Thyroid gland (tissue), 4 donors: Measurements from ENCODE around the gene FOXC1.

Experiments used
- POLR2A ChIP-seq, 2 donors: fragments of 450-650 bp; IDR thresholded peaks; one replicate each; pipeline ENCODE4 v1.6.1; 2017; ENCODE audit warnings: antibody characterized with exemption in 2 of 2, mild to moderate bottlenecking in 2 of 2, moderate library complexity in 1 of 2
- TF ChIP-seq, protein P1 (sequence below), 6 experiments: fragments of 200-600 bp in 3 of 6; fragments of 450-650 bp in 3 of 6; sonication (generic) in 3 of 6; IDR thresholded peaks; one replicate each; pipeline ENCODE4 v1.5.1; 2016 to 2019; ENCODE audit warnings: antibody characterized with exemption in 6 of 6, mild to moderate bottlenecking in 2 of 6, inconsistent platforms in 1 of 6, moderate library complexity in 1 of 6

DNA sequence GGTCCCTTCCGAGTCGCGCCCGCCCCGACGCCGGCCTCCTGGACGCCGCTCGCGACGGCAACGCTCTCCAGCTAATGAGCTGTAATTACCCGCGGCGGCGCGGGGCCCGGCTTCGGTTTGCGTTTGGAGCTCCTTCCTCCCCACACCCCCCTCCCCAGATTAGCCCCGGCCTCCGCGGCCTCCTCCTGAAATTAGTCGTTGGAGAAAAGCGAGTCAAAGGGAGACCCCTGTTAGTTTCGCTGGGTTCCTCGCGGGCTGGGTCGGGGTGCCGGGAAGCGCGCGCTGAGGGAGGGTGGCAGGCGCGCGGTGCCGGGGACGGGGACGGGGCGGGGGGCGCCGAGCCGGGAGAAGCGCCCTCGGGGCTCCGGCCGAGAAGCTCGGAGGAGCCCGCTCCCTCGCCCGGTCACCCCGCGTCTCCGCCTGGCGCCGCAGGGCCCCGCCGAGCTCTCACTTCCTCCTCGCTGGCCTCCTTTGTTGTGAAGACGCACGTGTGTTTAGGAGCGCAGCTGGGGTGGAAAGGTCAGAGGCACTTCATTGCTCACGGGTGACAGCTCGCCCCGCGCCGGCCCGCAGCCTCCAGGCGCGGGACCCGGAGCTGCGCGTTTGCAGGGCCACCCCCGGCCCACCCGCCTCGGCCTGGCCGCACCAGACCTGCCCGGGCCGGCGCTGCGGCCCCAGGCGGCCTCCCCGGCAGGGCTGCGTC is 4.9 kb downstream of the FOXC1 start:
- TF ChIP-seq, protein P1, sequence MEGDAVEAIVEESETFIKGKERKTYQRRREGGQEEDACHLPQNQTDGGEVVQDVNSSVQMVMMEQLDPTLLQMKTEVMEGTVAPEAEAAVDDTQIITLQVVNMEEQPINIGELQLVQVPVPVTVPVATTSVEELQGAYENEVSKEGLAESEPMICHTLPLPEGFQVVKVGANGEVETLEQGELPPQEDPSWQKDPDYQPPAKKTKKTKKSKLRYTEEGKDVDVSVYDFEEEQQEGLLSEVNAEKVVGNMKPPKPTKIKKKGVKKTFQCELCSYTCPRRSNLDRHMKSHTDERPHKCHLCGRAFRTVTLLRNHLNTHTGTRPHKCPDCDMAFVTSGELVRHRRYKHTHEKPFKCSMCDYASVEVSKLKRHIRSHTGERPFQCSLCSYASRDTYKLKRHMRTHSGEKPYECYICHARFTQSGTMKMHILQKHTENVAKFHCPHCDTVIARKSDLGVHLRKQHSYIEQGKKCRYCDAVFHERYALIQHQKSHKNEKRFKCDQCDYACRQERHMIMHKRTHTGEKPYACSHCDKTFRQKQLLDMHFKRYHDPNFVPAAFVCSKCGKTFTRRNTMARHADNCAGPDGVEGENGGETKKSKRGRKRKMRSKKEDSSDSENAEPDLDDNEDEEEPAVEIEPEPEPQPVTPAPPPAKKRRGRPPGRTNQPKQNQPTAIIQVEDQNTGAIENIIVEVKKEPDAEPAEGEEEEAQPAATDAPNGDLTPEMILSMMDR (IDR thresholded peaks at IDR 0.05), result no peak
- TF ChIP-seq POLR2A (IDR thresholded peaks at IDR 0.05), result no peak
